Osteocyte (in vitro differentiated cells): ENCODE data around the gene KRT73. TPM values are rescaled to one million over a fixed set of nuclear protein-coding genes. Genes with fewer than 3 reads are reported as not detected.

Source experiments
- DNase-seq: peaks from one replicate; pipeline ENCODE4 v3.0.0; 2021; ENCODE audit warnings: mixed read lengths; ENCODE audit not compliant: unreplicated experiment; ENCODE audit errors: extremely low spot score
- H3K27ac Mint-ChIP-seq: one replicate; pipeline ENCODE4 v1.8.0; 2021; ENCODE audit warnings: mild to moderate bottlenecking, mixed read lengths; ENCODE audit not compliant: unreplicated experiment
- H3K27me3 Mint-ChIP-seq: one replicate; pipeline ENCODE4 v1.8.0; 2021; ENCODE audit warnings: mixed read lengths; ENCODE audit not compliant: unreplicated experiment
- H3K36me3 Mint-ChIP-seq: one replicate; pipeline ENCODE4 v1.8.0; 2021; ENCODE audit warnings: mixed read lengths; ENCODE audit not compliant: unreplicated experiment
- H3K4me1 Mint-ChIP-seq: one replicate; pipeline ENCODE4 v1.8.0; 2021; ENCODE audit warnings: mixed read lengths; ENCODE audit not compliant: unreplicated experiment
- H3K4me3 Mint-ChIP-seq: one replicate; pipeline ENCODE4 v1.8.0; 2021; ENCODE audit warnings: mild to moderate bottlenecking, moderate library complexity, mixed read lengths; ENCODE audit not compliant: unreplicated experiment
- H3K9me3 Mint-ChIP-seq: one replicate; pipeline ENCODE4 v1.8.0; 2021; ENCODE audit warnings: mixed read lengths; ENCODE audit not compliant: unreplicated experiment
- CTCF ChIP-seq: fragments of 200-600 bp; sonication (generic); IDR thresholded peaks from 2 replicates; pipeline ENCODE4 v1.5.0; 2021; ENCODE audit warnings: antibody characterized with exemption, mild to moderate bottlenecking, moderate library complexity
- total RNA-seq: library from RNA; stranded (reverse); gene quantifications from 2 replicates; pipeline ENCODE4 v1.2.1, GENCODE V29; 2021

Gene KRT73
- total RNA-seq, 1 donor from 2014 or later: not detected

- Mint-ChIP-seq H3K9me3 (no peaks in the 10 kb centered on the region), H3K27ac (no peak overlapping the region), H3K27me3 (peaks cover 76% of the 10 kb centered on the region), H3K4me1 (no peaks in the 10 kb centered on the region), H3K4me3 (no peak overlapping the region), H3K36me3 (no peaks in the 10 kb centered on the region)
- TF ChIP-seq CTCF: no peak
- peak; percentile 66 for DNase-seq
These were observed 15.8 kb downstream of the KRT73 start for GRCh38 chr12:52602552-52602951.

- DNase-seq: peak; percentile 40
- H3K27me3 Mint-ChIP-seq: peaks cover 73% of the 10 kb centered on the region
- no peak for TF ChIP-seq CTCF
These were observed 16.7 kb downstream of the KRT73 start for GRCh38 chr12:52601671-52602070.

DNA sequence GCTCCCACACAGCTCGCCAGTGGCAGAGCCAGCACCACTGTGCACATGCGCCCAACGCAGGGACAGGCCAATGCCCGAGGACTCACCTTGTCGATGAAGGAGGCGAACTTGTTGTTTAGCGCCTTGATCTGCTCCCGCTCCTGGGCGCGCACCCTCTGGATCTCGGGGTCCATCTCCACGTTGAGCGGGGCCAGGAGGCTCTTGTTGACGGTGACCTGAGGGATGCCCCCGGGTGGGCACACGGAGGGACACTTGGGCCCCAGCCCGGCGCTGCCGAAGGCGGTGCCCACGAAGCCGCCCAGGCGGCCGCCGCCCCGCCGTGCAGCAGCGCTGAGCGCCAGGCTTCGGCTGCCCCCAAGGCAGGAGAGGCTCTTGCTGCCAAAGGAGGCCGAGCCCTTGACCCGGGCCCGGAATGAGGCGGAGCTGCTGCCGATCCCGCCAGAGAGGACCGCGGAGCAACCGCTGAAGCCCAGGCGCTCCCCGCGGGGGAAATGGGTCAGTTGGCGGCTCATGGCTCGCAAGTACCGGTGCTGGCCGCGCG, 17.3 kb downstream of the KRT73 start, which contains the start of gene KRT72:
Gene KRT72 (minus strand): TSS at position 523 of the 541 bp plus-strand sequence. CDS start 11 bp downstream, at position 512.
- H3K4me1 Mint-ChIP-seq: no peaks in the 10 kb centered on the region
- peaks cover 70% of the 10 kb centered on the region for H3K27me3 Mint-ChIP-seq
- no peak within 1 kb of the TSS for H3K27ac Mint-ChIP-seq
- no peaks in the 10 kb centered on the region for H3K36me3 Mint-ChIP-seq
- DNase-seq: peak; percentile 80
- H3K4me3 Mint-ChIP-seq: no peak within 1 kb of the TSS
- H3K9me3 Mint-ChIP-seq: no peaks in the 10 kb centered on the region
- TF ChIP-seq CTCF: no peak

More at GRCh38 chr12:52601671-52602070, 16.7 kb downstream of the KRT73 start:
- Mint-ChIP-seq H3K4me3 (no peak overlapping the region), H3K36me3 (no peaks in the 10 kb centered on the region), H3K27ac (no peak overlapping the region), H3K9me3 (no peaks in the 10 kb centered on the region), H3K4me1 (no peaks in the 10 kb centered on the region)

GRCh38 chr12:52600475-52600874, 17.9 kb downstream of the KRT73 start:
- H3K27me3 Mint-ChIP-seq: peaks cover 70% of the 10 kb centered on the region
- H3K4me3 Mint-ChIP-seq: no peak overlapping the region
- TF ChIP-seq CTCF: no peak

DNA sequence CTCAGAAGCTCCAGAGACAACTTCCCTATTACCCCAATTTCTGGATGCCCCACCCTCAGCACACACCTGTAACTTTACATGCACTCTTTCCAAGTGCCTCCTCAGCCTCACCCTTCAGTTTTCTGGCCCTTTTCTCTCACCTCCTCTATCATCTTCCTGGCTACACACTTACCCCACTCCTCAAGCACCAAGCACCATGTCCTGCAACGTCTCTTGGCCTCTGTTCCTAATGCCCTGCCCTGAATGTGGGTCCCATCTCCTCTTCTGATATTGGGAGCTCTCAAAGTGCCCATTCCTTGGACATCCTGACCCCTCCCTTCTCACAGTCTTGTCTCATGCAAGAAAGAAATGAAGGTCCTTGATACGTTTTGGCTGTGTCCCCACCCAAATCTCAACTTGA, 18.3 kb downstream of the KRT73 start:
- no peak overlapping the region for H3K27ac Mint-ChIP-seq
- H3K4me1 Mint-ChIP-seq: no peaks in the 10 kb centered on the region
- H3K27me3 Mint-ChIP-seq: peaks cover 67% of the 10 kb centered on the region
- no peak overlapping the region for H3K4me3 Mint-ChIP-seq
- no peak for DNase-seq
- no peaks in the 10 kb centered on the region for H3K9me3 Mint-ChIP-seq
- no peaks in the 10 kb centered on the region for H3K36me3 Mint-ChIP-seq
- no peak for TF ChIP-seq CTCF

More at GRCh38 chr12:52600475-52600874, 17.9 kb downstream of the KRT73 start:
- Mint-ChIP-seq H3K9me3 (no peaks in the 10 kb centered on the region), H3K36me3 (no peaks in the 10 kb centered on the region), H3K4me1 (no peaks in the 10 kb centered on the region), H3K27ac (no peak overlapping the region)
- DNase-seq: peak; percentile 17
